NCI-H1694 treated with DMSO at 0.1 percent for 48 hours (cell line): ENCODE data around the gene MMEL1.

Experiments used
- DNase-seq: peaks from one replicate; lab custom pipeline; 2025; lab: John Stamatoyannopoulos, UW

The MMEL1 gene

GRCh38 chr1:2604844-2605508, 27.8 kb downstream of the MMEL1 start:
- no peak for DNase-seq

- DNase-seq, result no peak
These were observed 28.5 kb downstream of the MMEL1 start for GRCh38 chr1:2604156-2604843.

- no peak for DNase-seq
These were observed 29.2 kb downstream of the MMEL1 start for GRCh38 chr1:2603521-2604155.

- DNase-seq, result no peak
These were observed 29.8 kb downstream of the MMEL1 start for GRCh38 chr1:2602866-2603520.

GRCh38 chr1:2602311-2602835, 30.4 kb downstream of the MMEL1 start:
- no peak for DNase-seq

- no peak for DNase-seq
These were observed 31.0 kb downstream of the MMEL1 start for GRCh38 chr1:2601721-2602303.

GRCh38 chr1:2598329-2598931, 34.4 kb downstream of the MMEL1 start:
- DNase-seq, result no peak

GRCh38 chr1:2597441-2598328, 35.1 kb downstream of the MMEL1 start:
- no peak for DNase-seq

GRCh38 chr1:2596530-2597333, 36.1 kb downstream of the MMEL1 start:
- no peak for DNase-seq

- no peak for DNase-seq
These were observed 36.8 kb downstream of the MMEL1 start for GRCh38 chr1:2595812-2596529.

GRCh38 chr1:2595261-2595811, 37.5 kb downstream of the MMEL1 start:
- DNase-seq, result no peak

- no peak for DNase-seq
These were observed 38.1 kb downstream of the MMEL1 start for GRCh38 chr1:2594641-2595131.

- DNase-seq, result no peak
These were observed 38.7 kb downstream of the MMEL1 start for GRCh38 chr1:2594001-2594640.

GRCh38 chr1:2593251-2593878, 39.5 kb downstream of the MMEL1 start:
- DNase-seq, result no peak

GRCh38 chr1:2592672-2593071, 40.1 kb downstream of the MMEL1 start:
- DNase-seq, result no peak

- no peak for DNase-seq
These were observed 41.1 kb downstream of the MMEL1 start for GRCh38 chr1:2591581-2592261.

GRCh38 chr1:2591233-2591580, 41.6 kb downstream of the MMEL1 start:
- DNase-seq, result no peak
